DOHH2 (cell line): ENCODE measurements around the gene TMEM147.

ENCODE experiments used
- EZH2phosphoT487 ChIP-seq: fragments of 200-600 bp; sonication (generic); IDR thresholded peaks from 2 replicates; pipeline ENCODE4 v1.6.1; 2017; ENCODE audit warnings: borderline replicate concordance, mild to moderate bottlenecking, antibody characterized with exemption, low read length, moderate library complexity, mixed read lengths
- TF ChIP-seq, protein P1 (sequence below): fragments of 200-600 bp; sonication (generic); IDR thresholded peaks from one replicate; pipeline ENCODE4 v1.5.1; 2014; ENCODE audit warnings: antibody characterized with exemption, mild to moderate bottlenecking, low read depth, low read length; ENCODE audit not compliant: poor library complexity, severe bottlenecking

DNA sequence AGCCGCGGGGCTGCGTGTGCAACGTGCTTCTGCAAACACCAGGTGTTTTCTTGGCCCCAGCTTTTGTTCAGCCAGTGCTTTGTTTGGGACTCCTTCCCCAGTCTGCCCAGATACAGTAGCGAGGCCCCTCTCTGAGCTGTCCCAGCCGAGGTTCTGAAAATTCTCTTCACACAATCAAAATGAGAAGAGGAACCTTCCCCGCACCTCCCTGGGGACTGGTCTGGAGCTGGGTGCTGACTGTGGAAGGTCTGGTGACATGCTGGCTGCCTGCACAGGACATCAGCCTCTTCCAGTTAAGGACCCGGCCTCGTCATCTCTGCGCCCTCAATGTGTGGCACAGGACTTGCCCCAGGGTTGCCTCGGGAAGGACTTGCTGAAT lies 13.8 kb downstream of the TMEM147 start:
- TF ChIP-seq, protein P1, sequence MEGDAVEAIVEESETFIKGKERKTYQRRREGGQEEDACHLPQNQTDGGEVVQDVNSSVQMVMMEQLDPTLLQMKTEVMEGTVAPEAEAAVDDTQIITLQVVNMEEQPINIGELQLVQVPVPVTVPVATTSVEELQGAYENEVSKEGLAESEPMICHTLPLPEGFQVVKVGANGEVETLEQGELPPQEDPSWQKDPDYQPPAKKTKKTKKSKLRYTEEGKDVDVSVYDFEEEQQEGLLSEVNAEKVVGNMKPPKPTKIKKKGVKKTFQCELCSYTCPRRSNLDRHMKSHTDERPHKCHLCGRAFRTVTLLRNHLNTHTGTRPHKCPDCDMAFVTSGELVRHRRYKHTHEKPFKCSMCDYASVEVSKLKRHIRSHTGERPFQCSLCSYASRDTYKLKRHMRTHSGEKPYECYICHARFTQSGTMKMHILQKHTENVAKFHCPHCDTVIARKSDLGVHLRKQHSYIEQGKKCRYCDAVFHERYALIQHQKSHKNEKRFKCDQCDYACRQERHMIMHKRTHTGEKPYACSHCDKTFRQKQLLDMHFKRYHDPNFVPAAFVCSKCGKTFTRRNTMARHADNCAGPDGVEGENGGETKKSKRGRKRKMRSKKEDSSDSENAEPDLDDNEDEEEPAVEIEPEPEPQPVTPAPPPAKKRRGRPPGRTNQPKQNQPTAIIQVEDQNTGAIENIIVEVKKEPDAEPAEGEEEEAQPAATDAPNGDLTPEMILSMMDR: no peak
- TF ChIP-seq EZH2phosphoT487: no peak
